Stimulated activated CD8-positive, alpha-beta memory T cell treated with anti-CD3 and anti-CD28 coated beads, Interleukin-15, amount 100 ng/mL, for 4 hours (primary cell): ENCODE results near the gene UVRAG.

ENCODE experiments used
- DNase-seq, 2 donors: peaks; one replicate each; pipeline ENCODE4 v3.0.0-alpha.2; 2020; ENCODE audit warnings: low read depth in 2 of 2

UVRAG gene

DNA sequence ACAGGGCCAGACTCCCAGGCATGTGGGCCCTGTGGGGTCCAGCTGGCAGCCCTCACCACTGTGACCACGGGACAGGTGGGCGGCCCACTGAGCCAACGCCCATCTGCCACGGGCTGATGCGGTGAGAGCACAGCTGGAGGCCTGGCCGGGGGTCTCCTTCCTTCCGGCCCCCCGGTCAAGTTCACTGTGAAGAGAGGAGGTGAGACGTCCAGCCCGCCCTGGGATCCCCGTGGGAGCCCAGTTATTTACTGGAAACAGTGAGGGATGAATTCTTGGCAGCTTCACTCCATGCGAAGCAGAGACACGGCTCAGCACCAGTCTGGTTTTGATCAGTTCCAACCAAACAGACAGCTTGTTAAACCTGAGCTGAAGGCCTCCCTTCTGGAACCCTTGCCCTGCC lies 352.6 kb downstream of the UVRAG start:
- DNase-seq = no peak

DNA sequence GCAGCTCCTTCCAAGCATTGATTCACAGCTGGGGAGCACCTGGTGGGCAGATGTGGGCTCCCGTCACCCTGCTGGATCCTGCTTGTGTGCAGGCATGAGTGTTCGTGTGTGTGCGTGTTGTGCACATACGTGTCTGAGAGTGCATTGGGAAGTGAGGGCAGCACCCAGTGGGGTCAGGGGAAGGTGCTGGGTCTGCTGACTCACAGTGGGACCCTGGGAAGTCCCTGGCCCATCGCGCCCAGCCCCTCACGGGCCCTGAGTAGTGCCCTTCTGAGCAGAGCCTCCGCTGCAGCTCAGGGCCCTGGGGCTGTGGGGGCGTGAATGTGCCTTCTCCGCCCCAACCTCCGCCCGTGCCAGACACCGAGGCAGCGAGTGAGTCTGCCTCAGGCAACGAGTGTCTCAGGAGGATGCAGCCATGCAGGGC lies 354.5 kb downstream of the UVRAG start:
- no peak for DNase-seq

DNA sequence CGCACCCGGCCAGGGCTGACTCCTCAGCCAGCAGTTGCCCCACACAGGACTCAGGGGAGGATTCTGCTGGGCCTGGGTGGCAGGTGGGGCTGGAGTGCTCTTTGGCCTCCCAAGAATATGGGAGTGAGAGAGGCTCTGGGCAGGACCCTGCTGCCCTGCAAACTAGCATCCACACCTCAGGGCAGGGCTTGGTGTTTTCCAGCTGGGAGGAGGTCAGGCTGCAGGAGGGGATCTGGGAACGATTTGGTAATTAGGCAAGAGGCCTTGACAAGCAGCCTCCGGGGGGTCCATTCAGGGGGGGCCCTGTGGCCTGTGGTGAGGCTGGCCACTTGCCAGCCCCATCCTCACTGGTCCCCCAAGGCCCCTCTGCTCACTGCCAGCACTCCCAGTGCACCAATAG lies 355.5 kb downstream of the UVRAG start:
- no peak for DNase-seq

DNA sequence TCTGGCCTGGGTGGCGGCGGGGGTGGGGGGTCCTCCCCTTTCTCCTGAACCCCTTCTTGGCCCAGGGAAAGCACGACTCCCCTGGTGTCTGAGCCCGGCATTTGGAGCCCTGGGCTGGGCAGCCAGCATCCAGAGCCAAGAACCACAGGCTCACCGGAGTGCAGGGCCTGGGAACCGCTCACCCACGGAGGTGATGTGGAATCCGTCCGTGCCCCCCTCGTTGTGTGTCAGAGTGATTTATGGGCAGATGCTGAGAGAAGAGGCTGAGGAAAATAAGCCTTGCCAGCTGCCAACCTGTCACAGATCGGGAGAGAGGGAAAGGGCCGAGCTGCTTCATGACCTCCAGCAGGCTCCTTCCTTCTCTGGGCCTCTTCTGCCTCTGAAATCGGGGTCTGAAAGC lies 357.6 kb downstream of the UVRAG start:
- DNase-seq = no peak

DNA sequence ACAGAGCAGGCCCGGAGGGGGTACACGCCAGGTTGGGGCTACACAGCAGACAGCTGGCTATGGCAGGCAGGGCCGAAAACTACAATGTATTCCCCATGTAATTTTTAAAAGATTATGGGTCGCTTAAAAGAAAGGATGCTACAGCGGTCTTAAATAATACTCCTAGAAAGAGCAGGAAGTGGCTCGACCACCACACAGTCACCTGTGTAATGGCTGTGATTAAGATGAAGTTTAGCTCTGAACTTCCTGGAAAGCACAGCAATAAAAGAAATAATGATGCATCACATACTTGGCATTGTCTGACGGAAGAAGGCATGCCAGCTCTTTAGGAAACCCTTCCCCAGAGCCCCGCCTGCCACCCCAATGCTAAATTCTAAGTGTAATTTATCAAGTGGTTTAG lies 358.7 kb downstream of the UVRAG start:
- DNase-seq = no peak

DNA sequence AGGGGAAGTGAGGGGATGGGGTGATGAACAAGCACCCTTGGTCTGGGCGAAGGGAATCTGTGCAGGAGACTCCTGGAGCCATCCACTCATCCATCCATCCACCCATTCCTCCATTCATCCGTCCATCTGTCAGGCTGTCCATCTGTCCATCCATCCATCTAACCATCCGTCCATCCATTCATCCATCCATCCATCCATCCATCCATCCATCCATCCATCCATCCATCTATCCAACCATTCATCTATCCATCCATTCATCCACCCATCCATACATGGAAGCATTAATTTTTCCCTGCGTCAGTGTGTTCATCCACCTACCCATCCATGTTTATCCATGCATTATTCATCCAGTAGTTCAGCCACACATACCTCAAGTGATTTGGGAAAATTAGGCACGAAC lies 359.3 kb downstream of the UVRAG start:
- DNase-seq = no peak

DNA sequence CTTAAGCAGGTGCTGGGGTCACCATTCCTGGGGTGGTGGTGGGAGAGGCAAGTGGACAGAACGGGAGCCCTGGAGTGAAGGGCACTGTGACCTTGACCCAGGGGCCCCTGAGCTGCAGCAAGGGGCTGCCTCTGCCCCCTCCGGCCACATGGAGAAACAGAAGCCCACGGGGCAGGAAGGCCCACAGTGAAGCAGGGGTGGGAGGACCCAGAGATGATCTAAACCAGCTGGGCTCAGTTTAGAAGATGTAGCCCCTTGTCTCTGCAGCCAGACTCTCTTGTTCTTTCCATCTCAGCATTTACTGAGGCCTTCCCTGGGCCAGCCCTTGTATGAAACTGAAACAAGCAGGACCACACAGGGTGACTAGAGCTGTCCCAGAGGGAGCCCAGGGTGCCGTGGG lies 360.8 kb downstream of the UVRAG start:
- no peak for DNase-seq

DNA sequence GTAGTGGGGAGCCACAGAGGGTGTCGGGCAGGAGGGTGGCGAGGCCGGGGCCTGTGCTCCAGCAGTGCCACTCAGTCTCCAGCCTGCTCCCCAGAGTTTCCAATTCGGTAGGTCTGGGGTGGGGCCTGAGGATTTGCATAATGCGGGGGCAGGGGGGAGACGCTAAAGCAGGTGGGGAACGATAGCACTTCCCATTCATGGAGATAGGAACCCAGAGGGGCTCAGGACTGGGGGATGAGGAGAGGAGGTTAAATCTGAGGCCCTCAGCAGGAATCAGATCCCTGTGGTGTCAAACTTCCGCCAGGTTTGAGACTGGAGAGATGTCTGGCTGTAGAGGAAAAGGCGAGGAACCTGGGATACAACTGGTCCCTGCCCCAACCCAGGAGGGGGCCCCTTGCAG lies 361.5 kb downstream of the UVRAG start:
- no peak for DNase-seq

DNA sequence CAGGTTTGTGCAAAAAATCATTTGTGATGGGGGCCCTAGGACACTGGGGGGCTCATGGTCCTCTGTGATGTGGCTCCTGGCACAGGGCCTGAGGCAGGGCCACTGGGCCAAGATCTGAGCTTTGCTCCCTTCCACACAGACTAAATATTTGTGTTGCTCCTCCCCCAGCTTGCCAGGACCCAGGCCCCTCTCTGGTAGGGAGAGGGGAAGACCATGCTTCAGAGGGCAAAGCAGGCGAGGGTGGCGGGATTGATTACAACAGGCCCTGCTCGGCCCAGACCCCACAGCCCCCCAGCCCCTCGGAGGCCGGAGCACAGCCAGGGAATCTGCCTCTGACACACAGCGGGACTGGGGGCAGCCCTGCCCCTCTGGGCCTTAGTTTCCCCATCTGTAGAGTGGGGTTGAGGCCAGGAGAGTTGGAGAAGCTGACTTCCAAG lies 362.3 kb downstream of the UVRAG start:
- DNase-seq = no peak

DNA sequence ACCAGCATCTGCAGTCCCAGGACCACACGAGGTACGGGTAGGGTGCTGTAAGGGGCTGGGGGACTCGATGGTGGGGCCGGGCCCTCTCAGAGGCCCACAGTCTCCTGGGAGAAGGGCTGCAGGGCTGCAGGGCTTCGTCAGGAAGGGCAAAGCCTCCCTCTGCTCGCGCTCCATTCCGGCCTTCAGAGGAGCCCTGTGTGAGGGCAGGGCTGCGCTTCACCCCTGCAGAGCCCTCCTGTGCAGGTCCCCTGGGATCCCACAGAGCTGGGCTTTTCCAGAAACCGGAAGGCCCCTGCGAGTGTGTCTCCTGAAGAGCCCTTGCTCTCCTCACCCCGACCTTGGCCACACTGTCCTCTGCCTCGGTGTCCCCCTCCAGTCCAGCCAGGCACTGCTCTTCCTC lies 364.1 kb downstream of the UVRAG start:
- no peak for DNase-seq

DNA sequence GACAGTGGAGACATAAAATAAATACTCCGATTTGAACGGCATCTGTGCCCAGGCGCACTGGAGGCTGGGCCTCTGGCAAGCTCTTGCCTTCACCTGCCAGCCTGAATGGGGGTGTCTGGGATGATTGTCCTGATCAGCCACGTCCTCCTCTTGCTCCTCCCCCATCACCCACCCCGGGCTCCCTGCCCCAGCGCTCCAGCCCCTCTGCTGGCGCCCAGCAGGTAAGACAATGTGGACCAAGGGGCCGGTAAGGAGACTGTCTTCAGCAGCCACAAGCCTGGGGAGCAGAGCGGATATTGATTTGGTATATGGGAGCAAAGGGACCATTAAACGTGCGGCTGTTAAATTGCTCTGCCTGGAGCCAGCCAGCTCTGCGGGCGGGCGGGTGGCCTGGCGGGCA lies 366.4 kb downstream of the UVRAG start:
- DNase-seq = no peak

DNA sequence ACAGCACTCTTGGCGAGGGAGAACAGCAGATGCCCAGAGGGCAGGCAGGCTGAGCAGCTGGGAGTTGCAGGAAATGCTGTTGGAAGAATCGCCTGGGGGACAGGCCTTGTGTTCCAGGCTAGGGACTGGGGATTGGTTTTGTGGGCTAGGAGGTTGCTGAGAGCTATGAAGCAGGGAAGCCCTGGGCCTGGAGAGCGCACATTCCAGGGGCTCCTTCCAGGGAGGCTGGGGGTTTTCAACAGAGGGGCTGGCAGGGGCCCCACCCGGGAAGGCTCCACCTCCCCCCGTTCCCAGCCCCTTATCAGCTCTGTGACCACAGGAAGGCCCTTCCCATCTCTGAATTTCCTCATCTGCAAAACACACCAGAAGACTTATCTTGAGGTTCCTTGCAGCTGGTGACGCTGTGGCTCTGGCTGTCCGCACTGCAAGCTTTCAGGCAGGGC lies 369.6 kb downstream of the UVRAG start:
- DNase-seq = no peak

DNA sequence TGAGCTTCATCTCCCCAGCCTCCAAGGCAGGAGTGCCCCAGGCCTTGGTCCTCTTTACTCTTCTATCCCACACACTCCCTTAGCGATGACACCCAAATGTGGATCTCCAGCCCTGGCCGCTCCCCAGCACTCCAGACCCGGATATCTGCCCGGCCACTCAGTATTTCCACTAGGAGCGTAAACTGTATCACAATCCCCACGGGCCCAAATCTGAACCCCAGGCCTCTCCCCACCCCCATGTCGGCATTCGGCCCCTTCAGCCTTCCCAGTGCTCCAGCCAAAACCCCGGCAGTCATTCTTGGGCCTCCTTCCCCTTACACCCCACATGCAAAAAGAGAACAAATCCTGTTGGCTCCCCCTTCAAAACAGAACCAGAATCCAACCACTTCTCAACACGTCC lies 370.5 kb downstream of the UVRAG start:
- no peak for DNase-seq

DNA sequence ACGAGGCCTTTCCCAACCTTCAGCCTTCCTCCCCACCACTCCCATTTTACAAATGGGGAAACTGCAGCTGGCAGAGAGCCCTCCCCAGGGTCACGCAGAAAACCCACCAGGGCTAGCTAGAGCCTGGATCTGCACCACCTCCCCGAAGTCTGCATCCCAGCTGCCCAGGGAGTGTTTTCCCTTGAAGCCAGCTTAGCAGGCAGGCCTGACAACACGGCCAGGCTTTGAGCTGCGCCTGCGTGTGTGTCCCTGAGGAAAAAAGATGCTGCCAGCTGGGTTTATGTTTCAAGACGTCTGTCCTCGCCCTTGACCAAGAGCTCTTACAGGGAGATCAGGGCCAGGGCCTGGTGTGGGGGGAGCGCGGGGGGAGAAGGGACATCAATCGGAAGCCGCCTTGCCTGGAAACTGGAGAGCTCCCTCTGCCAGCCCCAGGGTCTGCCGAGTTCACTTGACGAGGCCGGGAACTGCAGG lies 371.0 kb downstream of the UVRAG start:
- DNase-seq = no peak

DNA sequence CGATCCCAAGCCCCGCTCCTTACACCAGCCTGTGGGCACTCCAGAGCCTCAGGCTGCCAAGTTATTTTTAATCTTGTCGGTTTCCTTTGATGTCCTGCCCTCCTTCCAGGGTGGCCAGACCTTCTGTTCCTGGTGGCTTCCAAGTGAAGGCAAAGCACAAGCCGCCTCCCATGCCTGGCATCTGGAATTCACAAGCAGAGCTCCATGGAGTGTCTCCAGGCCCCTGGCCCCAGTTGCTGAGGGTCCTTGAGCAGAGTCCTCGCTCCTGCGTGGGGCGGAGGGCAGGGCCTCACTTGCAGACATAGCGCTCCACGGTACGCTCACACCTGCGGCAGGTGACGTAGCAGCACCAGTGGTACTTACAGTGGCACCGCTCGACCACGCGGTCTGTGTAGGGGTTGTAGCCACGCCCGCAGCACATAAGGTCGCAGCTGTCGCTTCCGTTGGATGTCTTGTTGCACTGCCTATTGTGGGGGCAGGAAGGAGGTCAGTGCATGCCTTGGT lies 371.8 kb downstream of the UVRAG start:
- DNase-seq = no peak

DNA sequence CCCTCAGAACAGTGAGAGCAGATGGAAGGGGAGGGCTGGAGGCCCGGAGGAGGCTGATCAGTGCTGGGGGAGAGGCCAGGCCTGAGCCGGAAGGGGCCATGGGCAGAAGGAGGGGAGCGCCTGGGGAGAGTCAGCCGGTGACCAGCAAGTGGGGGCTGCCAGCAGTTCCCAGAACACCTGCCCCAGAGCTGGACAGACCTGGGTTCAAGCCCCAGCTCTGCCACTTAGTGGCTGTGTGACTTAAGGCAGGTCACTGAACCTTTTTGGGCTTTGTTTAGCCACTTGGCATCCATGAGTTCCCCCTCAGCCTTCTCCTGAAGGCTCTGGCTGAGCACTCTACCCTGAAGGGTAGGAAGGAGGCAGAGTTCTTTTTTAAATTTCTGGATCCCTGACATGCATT lies 373.9 kb downstream of the UVRAG start:
- no peak for DNase-seq

DNA sequence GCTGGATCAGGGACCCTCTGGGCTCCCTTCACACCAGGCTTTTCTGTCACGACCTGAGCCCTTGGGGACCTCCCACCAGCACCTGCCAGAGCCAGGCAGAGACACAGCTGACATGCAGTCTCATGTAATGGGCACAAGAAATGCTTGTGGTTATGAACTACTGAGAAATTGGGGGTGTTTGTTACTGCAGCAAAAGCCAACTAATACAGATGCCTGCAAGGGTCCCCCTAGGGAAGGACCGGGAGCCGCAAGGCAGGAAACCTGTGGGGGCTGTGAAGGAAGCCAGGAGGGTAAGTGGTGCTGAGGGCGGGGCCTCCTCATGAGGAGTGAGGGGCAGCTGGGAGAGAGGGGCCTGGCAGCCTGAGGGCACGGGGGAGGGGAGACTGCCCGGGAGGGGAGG lies 374.7 kb downstream of the UVRAG start:
- no peak for DNase-seq

DNA sequence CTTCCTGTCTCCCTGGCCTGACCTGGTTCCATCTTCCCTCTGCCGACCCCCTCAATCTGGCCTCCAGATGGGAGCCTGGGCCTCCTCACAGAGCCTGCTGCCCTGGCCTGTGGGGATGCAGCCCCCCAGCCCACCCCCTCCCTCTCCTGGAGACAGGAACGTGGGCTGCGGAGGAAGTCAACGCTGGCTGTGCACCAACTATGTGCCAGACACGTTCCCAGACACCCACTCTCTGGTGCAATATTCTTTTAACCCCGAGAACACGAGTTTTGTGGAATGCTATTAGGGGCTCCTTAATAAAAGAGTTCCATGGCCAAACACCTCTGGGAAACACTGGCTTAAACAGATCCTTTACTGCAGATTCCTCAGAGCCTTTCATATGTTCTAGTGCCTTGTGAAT lies 375.4 kb downstream of the UVRAG start:
- DNase-seq = no peak
